Right lobe of liver (tissue), 6 donors: ENCODE results near the gene PKD2L2. TPM values are rescaled to one million over a fixed set of nuclear protein-coding genes. Genes with fewer than 3 reads are reported as not detected.
"Not testable (repeated sequence)": the region's sequence is repeated elsewhere in the genome, so short reads cannot be mapped to it uniquely, and the experiment has no call there.

Source experiments
- ATAC-seq, 4 donors: fragments of 200-7000 bp; cut with Tn5 transposase; one replicate each; pipeline ENCODE4 v1.9.1; 2020; ENCODE audit warnings: mild to moderate bottlenecking in 4 of 4, moderate library complexity in 4 of 4
- DNase-seq, 3 donors: peaks; one replicate each; pipeline ENCODE4 v3.0.0-alpha.2; 2020
- H3K27ac ChIP-seq, 3 donors: fragments of 200-600 bp; one replicate each; pipeline ENCODE4 v1.8.0; 2022
- H3K27me3 ChIP-seq, 2 donors: fragments of 200-600 bp; one replicate each; pipeline ENCODE4 v1.8.0; 2022
- H3K36me3 ChIP-seq, 4 donors: fragments of 200-600 bp; sonication (generic) in 1 of 4; one replicate each; pipeline versions ENCODE4 v1.5.1 to v1.8.0; 2017 to 2022; ENCODE audit warnings: control low read depth in 1 of 4
- H3K4me1 ChIP-seq, 4 donors: fragments of 200-600 bp; sonication (generic) in 1 of 4; one replicate each; pipeline versions ENCODE4 v1.5.1 to v1.8.0; 2017 to 2022; ENCODE audit warnings: control low read depth in 1 of 4
- H3K4me3 ChIP-seq, 3 donors: fragments of 200-600 bp; one replicate each; pipeline ENCODE4 v1.8.0; 2022
- H3K9me3 ChIP-seq, 4 donors: fragments of 200-600 bp; sonication (generic) in 1 of 4; one replicate each; pipeline versions ENCODE4 v1.5.1 to v1.8.0; 2017 to 2022; ENCODE audit warnings: control low read depth in 1 of 4
- POLR2A ChIP-seq: fragments of 450-650 bp; IDR thresholded peaks from one replicate; pipeline ENCODE4 v1.6.1; 2017; ENCODE audit warnings: antibody characterized with exemption, mild to moderate bottlenecking
- WGBS: methylation state at CpG from one replicate; pipeline ENCODE4 v1.1.6; 2018; ENCODE audit warnings: low coverage, low lambda C conversion rate; ENCODE audit not compliant: insufficient coverage; ENCODE audit errors: missing lambda C conversion rate; 5-methylcytosine and 5-hydroxymethylcytosine counted together
- intact Hi-C, 2 donors: fragments of 100-400 bp; cut with DNase I; formaldehyde crosslinking; loops; one replicate each; pipeline versions ENCODE4 v1.11.2 to v1.14.1; 2022
- total RNA-seq, 6 experiments: library from RNA; depleted of rRNA in 2 of 6; stranded (reverse); fragments of >200 nt in 2 of 6; fragmentation: NEBNext Ultra II Directional in 3 of 6; extraction: Animal tissue kit (Norgen Biotek cat#: 25700) in 3 of 6; gene quantifications; one replicate each; pipeline versions ENCODE4 v1.1.0 to v1.2.4, GENCODE V29; 2016 to 2023
- TF ChIP-seq, protein P1 (sequence below), 4 donors: fragments of 200-600 bp in 3 of 4; fragments of 450-650 bp in 1 of 4; IDR thresholded peaks; one replicate each; pipeline versions ENCODE4 v1.5.1 to v1.8.0; 2016 to 2022; ENCODE audit warnings: antibody characterized with exemption in 4 of 4, mild to moderate bottlenecking in 2 of 4
- donor health status: DM: no; HTN: yes; CAD: no.
- donor health status: DM: no; HTN: no; CAD: no.
- donor health status: DM: no; HTN: no; CAD: no.
- donor health status: DM: no; HTN: yes; CAD: no.
- donor health status: DM: no; HTN: yes; CAD: no.

Gene PKD2L2
- total RNA-seq, 6 experiments from 2014 or later: not detected

DNA sequence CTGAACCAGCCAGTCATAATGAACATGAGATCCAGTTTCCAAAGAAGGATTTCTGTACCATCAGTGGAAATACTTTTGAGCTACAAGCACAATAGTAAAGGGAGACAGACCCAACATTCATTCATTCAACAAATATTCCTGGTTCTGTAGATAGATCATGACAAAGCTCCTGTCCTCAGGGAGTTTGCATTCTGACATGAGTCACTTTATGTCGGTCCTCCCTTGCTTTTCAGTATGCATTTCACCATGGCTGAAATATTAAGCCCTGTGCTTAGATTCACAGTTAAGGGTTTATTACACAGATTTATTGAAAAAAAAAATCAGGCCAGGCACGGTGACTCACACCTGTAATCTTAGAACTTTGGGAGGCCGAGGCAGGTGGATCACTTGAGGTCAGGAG is 27.0 kb upstream of the PKD2L2 start:
- Histone ChIP-seq H3K27ac (no peak overlapping the region), H3K4me3 (no peak overlapping the region), H3K4me1 (peaks cover 0 to 4% (median 2%) of the 10 kb centered on the region in 4 donors), H3K27me3 (no peaks in the 10 kb centered on the region), H3K9me3 (no peaks in the 10 kb centered on the region), H3K36me3 (no peaks in the 10 kb centered on the region)
- intact Hi-C loops: no loop called here
- DNase-seq (no peak), ATAC-seq (no peak)
- TF ChIP-seq, protein P1, sequence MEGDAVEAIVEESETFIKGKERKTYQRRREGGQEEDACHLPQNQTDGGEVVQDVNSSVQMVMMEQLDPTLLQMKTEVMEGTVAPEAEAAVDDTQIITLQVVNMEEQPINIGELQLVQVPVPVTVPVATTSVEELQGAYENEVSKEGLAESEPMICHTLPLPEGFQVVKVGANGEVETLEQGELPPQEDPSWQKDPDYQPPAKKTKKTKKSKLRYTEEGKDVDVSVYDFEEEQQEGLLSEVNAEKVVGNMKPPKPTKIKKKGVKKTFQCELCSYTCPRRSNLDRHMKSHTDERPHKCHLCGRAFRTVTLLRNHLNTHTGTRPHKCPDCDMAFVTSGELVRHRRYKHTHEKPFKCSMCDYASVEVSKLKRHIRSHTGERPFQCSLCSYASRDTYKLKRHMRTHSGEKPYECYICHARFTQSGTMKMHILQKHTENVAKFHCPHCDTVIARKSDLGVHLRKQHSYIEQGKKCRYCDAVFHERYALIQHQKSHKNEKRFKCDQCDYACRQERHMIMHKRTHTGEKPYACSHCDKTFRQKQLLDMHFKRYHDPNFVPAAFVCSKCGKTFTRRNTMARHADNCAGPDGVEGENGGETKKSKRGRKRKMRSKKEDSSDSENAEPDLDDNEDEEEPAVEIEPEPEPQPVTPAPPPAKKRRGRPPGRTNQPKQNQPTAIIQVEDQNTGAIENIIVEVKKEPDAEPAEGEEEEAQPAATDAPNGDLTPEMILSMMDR (IDR thresholded peaks at IDR 0.05): no peak
- TF ChIP-seq POLR2A: no peak
- WGBS: 84% methylated on average over 3 of the region's 3 CpGs

DNA sequence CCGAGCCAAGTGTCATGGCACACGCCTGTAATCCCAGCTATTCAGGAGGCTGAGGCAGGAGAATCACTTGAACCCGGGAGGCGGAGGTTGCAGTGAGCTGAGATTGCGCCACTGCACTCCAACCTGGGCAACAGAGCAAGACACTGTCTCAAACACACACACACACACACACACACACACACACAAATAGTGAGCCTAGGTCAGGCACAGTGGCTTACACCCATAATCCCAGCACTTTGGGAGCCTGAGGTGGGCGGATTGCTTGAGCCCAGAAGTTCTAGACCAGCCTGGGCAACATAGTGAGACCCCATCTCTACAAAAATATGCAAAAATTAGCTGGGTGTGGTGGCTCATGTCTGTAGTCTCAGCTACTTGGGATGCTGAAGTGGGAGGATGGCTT is 25.6 kb upstream of the PKD2L2 start:
- H3K9me3 ChIP-seq, H3K4me3 ChIP-seq, H3K36me3 ChIP-seq, ATAC-seq, H3K27ac ChIP-seq, intact Hi-C loops, H3K27me3 ChIP-seq, H3K4me1 ChIP-seq, DNase-seq: not testable (repeated sequence)
- WGBS: 87% methylated on average over 5 of the region's 6 CpGs

DNA sequence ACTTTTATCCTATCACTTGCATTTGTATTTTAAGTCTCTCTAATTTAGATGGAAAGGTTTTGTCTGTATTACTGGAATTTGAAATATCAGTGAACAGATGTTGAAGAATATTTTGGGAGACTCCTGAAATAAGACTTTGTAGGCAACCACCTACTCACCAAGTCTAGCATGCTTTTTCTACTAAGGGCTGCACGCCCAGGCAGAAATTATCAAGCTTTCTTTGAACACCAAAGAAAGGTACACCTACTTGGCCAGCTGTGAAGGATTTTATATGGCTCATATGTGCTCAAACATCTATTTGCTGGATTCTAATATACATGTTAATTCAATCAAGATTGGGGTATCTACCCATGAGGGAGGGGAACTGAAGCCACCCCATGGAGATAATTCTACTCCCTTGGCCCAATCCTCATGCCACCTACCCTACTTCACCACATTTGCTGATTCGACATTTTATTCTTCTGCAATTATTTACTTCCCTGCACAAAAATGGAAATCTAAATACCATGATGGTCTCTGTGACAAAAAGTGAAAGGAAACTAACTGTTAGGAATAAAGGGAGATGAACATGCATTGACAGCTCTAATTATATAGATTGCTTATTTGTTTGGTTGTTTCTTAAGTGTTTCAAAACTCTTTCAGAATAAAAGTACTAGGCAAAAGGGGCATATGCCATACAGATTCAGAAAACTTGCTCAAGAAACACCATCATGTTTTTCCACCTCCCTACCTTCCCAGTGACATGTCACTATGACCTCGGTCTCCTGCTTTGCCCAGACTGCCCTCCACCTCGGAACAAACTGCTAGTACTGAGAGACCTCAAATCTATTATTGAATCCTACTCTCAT is 22.5 kb upstream of the PKD2L2 start:
- no peak overlapping the region for H3K27ac ChIP-seq
- H3K36me3 ChIP-seq: no peaks in the 10 kb centered on the region
- TF ChIP-seq, protein P1 (IDR thresholded peaks at IDR 0.05): no peak
- TF ChIP-seq POLR2A: no peak
- H3K4me1 ChIP-seq: no peaks in the 10 kb centered on the region
- no peaks in the 10 kb centered on the region for H3K9me3 ChIP-seq
- ATAC-seq (no peak), DNase-seq (no peak)
- intact Hi-C loops: no loop called here
- H3K4me3 ChIP-seq: no peak overlapping the region
- 65% methylated on average over 4 of the region's 4 CpGs for WGBS
- no peaks in the 10 kb centered on the region for H3K27me3 ChIP-seq

DNA sequence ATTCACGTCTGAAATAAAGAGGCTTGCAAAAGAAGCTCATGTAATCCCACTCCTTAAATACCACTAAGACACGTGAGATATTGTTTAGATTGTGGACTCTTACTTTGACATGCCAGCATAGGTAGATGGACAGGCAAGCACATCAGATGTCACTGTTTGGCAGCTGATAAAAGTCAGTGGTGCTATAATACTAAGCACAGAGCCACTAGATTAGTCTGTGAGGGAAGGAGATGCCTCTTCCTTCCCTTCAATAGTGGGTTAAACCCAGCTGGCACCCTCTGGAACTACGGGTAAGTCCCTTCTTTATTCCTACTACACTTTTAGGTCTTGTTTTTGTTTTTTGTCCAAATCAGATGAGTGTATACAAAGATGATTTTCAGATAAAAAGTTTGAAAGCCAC is 21.6 kb upstream of the PKD2L2 start, which contains the start of gene MYOT:
Gene MYOT, plus strand, starts transcription at position 197 of the 400 bp plus-strand sequence. CDS start 2,792 bp downstream, outside the sequence.
- DNase-seq (no peak), ATAC-seq (no peak)
- no peaks in the 10 kb centered on the region for H3K36me3 ChIP-seq
- TF ChIP-seq, protein P1 (IDR thresholded peaks at IDR 0.05): no peak
- TF ChIP-seq POLR2A: no peak
- intact Hi-C loops: no loop called here
- H3K4me3 ChIP-seq: no peak within 1 kb of the TSS
- WGBS: 43% methylated on average over 3 of the region's 3 CpGs
- no peaks in the 10 kb centered on the region for H3K27me3 ChIP-seq
- H3K27ac ChIP-seq: no peak within 1 kb of the TSS
- no peaks in the 10 kb centered on the region for H3K4me1 ChIP-seq
- H3K9me3 ChIP-seq: no peaks in the 10 kb centered on the region

DNA sequence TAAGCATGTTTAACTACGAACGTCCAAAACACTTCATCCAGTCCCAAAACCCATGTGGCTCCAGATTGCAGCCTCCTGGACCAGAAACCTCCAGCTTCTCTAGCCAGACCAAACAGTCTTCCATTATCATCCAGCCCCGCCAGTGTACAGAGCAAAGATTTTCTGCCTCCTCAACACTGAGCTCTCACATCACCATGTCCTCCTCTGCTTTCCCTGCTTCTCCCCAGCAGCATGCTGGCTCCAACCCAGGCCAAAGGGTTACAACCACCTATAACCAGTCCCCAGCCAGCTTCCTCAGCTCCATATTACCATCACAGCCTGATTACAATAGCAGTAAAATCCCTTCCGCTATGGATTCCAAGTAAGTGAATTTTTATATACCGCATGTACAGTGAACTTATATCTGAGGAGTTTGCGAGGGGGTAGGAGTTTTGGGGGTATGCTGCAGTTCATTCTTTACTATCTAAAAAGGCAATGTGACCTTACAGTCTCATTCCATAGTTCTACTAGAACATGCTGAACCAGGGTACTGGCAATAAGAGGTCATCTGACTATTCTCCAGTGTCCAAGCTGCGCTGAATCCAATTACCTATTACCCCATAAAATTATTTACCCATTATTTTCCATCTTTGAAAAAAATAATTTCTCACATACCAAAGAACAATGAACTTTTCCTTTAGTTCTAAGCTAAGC is 18.5 kb upstream of the PKD2L2 start:
- Histone ChIP-seq H3K9me3 (no peaks in the 10 kb centered on the region), H3K4me3 (no peak overlapping the region), H3K4me1 (no peaks in the 10 kb centered on the region), H3K36me3 (no peaks in the 10 kb centered on the region), H3K27ac (no peak overlapping the region), H3K27me3 (no peaks in the 10 kb centered on the region)
- TF ChIP-seq, protein P1 (IDR thresholded peaks at IDR 0.05): no peak
- TF ChIP-seq POLR2A: no peak
- intact Hi-C loops: no loop called here
- DNase-seq: no peak
- 88% methylated on average over 7 of the region's 7 CpGs for WGBS
- no peak for ATAC-seq
